Activated CD8-positive, alpha-beta memory T cell treated with anti-CD3 and anti-CD28 coated beads, Interleukin-2, amount 50 U/mL, for 1 hour (primary cell): Measurements from ENCODE around the gene FOXO1.

Experiments used
- DNase-seq: peaks from one replicate; pipeline ENCODE4 v3.0.0-alpha.2; 2020; ENCODE audit errors: extremely low read depth

Gene FOXO1

DNA sequence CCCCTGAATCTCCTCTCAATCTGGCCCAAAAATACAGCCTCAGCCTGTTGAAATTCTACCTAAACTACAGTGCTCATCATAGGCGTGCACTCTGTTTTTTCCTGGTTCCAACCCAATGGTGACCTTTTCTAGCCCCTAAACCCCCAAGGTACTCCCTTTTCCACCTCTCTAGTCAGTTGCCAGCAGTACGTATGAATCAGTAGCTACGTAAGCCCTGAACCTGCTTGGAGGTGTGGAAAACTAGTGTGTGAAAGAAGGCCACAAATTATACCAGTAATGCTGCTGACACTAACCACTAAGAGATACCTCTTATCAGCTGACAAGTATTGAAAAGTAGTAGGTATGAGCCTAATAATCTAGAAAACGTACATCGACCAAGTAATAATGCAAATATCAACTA is 60.9 kb downstream of the FOXO1 start:
- no peak for DNase-seq

DNA sequence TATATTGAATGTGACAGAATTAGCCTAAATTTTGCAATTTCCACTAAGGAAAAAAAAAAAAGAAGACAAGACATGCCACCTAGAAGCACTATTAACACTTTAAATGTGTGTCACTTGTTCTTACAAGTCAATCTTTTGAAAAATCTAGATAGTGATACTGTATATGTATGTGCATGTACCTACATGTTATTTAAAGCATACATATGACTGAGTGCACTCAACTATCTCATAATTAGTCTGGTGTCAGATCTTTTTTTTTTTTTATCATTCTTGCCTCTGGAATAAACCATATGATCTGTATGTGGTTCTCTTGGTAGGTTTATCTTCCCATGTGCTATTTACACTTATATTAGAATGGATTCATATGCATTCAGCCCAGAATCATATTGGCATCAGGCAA is 62.3 kb downstream of the FOXO1 start:
- DNase-seq = no peak

DNA sequence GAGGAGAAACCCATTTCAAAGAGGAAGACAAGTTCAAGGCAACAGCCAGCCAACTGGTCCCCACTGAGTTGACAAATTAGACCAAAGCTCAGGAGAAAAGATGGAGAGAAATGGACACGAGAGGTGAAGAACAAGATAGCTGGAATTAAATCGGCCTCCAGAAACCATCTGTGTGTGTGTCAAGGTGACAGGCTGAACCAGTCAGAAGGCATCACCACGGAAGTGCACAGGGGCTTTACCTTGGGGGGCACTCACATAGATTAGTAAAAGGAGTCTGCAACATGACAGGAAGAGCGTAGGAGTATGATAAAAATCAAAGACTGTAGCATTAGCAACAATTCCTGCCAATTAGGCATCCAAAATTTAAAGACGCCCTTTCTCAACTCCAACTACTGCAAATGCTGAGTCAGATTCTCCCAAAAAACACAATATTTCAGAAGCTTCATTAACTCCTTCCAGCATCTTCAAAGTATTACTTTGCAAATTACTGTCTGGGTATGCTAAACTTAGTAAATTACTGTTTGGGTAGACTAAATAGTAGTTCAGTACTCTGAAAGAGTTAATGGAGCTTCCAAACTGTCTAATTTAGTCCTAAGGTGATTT is 66.2 kb downstream of the FOXO1 start:
- DNase-seq = no peak

GRCh38 chr13:40599747-40600146 is 66.7 kb downstream of the FOXO1 start:
- no peak for DNase-seq

DNA sequence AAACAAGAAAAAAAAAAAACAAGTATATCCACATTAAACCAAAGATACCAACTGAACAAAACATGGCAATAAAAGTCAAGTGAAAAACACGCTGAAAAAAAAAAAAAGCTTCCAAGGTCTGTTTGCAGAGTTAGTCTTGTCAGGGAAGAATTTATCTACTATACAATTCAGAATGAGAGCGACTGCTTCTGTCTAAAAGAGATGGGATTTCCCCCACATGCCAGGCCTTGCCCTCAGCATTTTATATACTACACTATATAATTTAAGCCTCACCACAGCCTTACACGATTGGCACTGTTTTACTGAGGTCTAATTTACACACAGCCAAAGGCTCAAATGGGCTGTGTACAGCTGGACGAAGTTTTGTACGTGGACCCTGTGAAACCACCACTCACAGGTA is 67.3 kb downstream of the FOXO1 start:
- DNase-seq = no peak

GRCh38 chr13:40598569-40598968 is 67.9 kb downstream of the FOXO1 start:
- DNase-seq = no peak

DNA sequence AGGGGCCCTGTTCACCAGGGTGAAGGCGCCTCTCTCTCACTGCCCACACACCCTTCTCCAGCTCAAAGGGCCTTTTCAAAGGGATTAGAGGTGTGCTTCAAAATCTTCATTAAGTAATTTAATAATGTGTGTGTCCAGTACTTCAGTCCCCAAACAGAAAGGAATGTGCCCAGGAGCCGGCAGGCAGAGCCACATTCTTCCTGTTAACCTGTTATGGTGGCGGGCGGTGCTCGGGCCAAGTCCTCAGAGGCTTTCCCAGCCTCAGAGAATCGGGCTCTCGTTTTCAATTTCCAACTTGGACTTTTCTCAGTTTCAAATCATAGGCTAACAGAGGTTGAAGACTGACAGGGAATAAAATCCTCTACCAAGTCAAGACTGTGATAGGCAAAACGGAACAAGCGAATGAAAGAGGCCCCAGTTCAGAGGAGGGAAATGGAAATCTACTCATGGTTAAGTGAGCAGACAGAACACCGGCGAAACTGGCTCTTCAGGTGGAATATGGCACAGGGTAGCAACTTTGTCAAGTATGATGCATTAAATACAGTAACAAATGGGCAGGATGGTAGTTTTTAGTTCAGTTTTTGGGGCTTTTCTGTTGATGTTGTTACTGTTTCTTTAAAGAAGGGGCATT is 68.6 kb downstream of the FOXO1 start:
- DNase-seq = no peak

- DNase-seq = no peak
Observed at GRCh38 chr13:40596484-40596883, 70.0 kb downstream of the FOXO1 start.

- no peak for DNase-seq
Observed at GRCh38 chr13:40595693-40596092, 70.7 kb downstream of the FOXO1 start.

DNA sequence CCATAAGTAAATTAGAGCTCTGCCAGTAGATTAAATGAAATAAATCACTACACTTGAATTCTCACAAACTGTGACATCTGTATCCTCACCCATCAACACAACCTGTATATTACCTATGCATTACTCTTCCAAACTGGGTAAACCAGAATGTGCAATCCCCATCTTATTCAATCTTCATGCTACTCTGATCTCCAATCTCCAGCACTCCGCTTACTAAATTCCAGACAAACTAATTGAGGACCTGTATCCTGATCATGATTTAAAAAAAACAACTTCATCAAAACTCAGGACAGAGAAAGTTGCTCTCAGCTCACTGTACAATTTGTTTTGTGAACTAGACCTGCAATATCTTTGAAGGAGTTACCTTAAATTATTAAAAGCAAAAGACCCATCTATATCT is 74.4 kb downstream of the FOXO1 start:
- no peak for DNase-seq

DNA sequence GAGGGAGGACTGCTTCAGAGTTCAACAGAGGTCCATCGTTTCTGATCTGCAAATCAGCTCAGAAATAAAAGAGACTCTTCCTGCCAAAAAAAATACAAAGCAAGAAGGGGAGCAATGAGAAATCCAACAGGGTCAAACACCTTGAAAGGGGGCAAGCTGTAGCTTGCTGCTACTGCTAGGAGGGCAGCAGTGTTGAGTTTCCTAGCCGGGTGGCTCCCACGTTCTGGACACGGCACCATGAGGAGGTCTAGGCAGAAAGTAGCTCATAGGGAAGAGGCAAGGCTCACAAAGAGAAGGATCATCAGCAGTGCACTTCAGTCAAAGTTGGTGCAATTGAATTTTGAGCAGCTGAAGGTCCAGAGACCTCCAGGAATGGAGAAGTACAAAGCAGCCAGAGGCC is 75.3 kb downstream of the FOXO1 start:
- DNase-seq = no peak

DNA sequence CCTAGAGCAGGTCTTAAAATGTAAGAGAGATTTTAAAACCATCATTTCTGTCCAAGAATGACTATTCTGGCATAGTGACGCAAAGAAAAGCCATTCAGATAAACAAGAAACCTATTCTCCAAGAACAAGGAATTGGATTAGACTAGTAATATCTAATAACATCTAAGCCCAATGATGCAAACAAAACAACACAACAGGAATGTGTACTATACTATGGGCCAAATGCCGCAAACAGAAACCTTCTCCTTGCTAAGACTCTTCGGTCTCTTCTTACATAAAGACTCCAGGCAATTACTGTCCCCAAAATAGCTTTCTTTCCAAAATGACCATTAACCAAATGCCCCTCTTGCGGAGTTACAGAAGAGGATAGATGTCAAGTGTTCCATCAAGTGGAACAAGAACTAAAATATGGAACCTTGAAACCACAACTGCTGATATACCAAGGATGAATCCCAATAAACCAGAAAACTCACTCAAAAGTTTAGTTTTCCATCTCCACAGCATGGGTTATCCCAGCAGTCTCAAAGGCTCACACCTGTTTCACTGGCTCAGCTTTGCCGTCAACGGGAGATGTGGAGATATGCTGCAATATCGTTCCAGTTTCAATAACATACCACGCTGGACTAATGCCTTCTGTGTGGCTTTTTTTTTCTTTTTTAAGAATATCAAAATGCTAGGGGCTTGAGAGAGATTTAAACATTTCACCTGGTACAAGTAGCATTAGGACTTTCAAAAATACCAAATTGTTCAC is 76.2 kb downstream of the FOXO1 start:
- no peak for DNase-seq

GRCh38 chr13:40589285-40590109 is 76.9 kb downstream of the FOXO1 start:
- no peak for DNase-seq

- no peak for DNase-seq
Observed at GRCh38 chr13:40588101-40588500, 78.3 kb downstream of the FOXO1 start.

DNA sequence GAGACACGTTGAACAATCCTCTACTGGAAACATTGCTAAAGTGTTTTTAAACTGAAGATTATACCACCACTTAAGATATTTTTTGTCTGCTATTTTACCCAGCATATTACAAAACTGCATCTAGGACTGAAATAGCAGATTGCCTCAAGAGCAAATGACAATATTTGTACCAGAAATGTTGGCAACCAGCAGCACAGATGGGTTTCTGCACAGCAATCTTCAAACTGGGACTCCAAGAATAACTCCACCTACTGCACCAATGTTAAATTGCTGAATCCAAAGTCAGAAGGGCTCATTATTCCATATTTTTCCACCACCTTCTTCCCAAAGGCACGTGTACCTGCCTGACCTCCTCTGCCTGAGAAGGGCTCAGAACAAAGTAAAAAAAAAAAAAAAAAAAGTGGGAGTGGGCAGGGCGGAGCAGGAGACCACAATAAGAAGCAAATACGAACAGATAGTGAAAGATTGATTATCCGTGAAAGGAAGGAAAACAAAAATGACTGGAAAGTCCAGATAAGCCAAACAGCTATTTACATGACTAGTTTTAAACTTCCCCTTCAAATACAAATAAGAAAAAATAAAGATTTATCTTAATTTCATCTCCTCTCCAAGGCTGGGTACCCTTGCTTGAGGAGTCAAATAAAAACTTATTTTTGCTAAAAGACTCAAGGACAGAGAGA is 79.4 kb downstream of the FOXO1 start:
- DNase-seq = no peak

GRCh38 chr13:40585911-40586471 is 80.5 kb downstream of the FOXO1 start:
- DNase-seq = no peak

DNA sequence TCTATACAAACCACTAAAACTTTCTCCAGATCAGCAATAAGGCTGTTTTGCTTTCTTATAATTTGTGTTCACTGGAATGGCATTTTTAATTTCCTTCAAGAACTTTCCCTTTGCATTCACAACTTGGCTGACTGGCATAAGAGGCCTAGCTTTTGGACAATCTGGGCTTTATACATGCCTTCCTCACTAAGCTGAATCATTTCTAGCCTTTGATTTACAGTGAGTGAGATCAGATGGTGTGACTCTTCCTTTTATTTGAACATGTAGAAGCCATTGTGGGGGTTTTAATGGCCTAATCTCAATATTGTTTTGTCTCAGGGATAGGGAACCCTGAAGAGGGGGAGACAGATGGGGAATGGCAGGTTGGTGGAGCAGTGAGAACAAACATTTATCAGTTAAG is 82.7 kb downstream of the FOXO1 start:
- no peak for DNase-seq

DNA sequence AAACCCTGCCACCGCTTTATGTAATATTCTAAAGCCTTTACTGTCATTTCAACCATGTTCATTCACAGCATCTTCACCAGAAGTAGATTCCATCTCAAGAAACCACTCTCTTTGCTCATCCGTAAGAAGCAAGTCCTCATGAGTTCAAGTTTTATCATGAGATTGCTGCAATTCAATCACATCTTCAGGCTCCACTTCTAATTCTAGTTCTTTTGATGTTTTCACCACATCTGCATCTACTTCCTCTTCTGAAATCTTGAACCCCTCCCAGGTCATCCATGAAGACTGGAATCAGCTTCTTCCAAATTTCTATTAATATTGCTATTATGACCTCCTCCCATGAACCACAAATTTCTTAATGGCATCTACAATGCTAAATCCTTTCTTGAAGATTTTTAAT is 83.9 kb downstream of the FOXO1 start:
- DNase-seq = no peak

GRCh38 chr13:40581277-40581579 is 85.2 kb downstream of the FOXO1 start:
- no peak for DNase-seq

- no peak for DNase-seq
Observed at GRCh38 chr13:40580566-40581276, 85.7 kb downstream of the FOXO1 start.

DNA sequence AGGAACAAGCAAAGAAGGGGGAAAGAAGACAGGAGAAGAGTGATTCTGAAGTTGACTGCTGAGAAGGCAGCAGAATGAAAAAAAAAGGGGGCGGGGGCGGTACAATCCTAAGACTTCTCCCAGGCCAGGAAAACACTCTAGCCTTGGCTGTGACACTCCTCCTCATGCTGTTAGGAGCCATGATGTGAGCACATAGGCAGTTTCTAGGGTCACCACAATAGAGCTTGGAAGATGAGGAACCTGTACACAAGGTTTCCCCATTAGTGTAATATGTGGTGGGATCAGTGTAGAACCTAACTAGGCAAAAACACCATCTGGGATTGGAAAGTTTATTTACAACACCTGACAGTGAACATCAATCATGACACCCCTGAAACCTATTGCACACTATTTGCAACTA is 86.9 kb downstream of the FOXO1 start:
- DNase-seq = no peak
